GM21717 (cell line): Measurements from ENCODE around the gene TIPARP.
"Not testable (repeated sequence)": the region's sequence is repeated elsewhere in the genome, so short reads cannot be mapped to it uniquely, and the experiment has no call there.

Experiments used
- ATAC-seq: cut with Tn5 transposase; IDR thresholded peaks from one replicate; pipeline ENCODE4 v1.9.1; 2021; ENCODE audit warnings: mild to moderate bottlenecking, moderate library complexity; ENCODE audit not compliant: unreplicated experiment

Gene TIPARP

GRCh38 chr3:156707588-156707987, 33.2 kb downstream of the TIPARP start:
- ATAC-seq: no peak

- ATAC-seq: no peak
Measured at GRCh38 chr3:156710429-156710828, 36.0 kb downstream of the TIPARP start.

GRCh38 chr3:156711113-156711512, 36.7 kb downstream of the TIPARP start:
- no peak for ATAC-seq

GRCh38 chr3:156711944-156712343, 37.6 kb downstream of the TIPARP start:
- peak; percentile 81 for ATAC-seq

DNA sequence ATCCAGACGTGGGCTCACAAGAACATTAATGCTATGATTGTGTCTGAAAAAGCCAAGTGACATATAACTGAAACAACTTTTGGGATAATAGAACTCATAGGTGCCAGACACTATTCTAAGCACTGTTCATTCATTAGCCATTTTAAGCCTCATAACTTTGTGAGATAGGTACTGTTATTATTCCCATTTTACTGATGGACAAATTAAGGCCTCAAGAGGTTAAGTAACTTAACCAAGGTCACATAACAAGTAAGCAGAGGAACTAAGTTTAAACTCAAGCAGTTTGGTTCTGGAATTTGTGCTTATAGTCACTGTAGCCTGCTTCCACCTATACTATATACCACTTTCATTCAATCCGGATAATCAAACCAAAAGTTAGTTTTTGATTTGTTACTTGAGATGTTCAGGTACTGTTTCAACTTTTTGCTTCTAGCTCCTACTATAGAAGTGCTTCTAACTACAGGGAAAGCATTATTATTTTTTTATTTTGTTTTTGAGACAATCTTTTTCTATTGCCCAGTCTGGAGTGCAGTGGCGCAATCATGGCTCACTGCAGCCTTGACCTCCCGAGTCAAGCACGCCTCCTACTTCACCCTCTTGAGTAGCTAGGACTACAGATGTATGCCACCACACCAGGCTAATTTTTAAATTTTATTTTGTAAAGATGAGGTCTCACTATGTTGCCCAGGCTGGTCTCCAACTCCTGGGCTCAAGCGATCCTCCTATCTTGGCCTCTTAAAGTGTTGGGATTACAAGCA, 41.9 kb downstream of the TIPARP start:
- ATAC-seq: no peak

GRCh38 chr3:156718622-156719306, 44.4 kb downstream of the TIPARP start:
- ATAC-seq: no peak

- ATAC-seq: no peak
Measured at GRCh38 chr3:156720826-156721225, 46.4 kb downstream of the TIPARP start.

DNA sequence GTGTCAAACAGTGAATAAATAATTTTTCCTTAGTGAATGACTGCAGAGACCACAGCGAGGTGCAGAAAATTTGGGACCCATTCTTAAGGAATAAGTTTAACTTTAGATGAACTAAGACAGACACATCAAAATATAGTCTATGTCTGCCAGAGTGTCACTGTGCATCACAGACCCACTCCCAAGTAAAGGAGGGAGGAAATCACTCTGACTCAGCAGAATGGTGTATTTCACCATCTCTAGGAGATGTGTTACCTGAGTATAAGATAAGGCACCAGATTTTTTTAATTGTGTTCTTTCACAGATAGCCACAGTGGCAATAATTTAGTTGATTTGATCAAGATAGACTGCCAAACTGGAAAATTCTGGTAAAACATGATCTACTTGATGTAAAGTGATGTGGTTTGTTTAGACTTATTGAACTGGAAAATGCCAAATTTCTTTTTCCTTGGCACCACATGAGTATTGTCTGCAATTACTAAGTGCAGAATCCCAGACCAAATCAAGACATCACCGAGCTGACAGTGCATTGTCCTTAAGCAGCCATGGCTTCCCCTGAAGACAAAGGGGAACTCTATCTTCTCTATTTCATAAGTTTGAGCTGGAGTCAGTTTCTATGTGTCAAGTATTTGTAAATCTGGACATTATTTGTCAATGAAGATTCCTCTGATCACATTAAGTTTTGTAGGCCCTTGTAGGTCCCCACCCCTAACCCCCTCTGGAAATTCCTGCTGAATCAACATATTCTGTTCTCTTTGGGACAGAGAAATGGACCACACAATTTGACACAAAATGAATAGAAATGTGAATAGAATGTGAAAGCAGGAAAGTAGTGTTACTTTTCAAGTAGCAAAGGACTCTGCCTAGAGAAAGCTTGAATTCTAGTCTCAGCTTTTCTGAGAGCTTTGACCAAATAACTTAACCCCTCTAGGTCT, 47.6 kb downstream of the TIPARP start:
- ATAC-seq: no peak

DNA sequence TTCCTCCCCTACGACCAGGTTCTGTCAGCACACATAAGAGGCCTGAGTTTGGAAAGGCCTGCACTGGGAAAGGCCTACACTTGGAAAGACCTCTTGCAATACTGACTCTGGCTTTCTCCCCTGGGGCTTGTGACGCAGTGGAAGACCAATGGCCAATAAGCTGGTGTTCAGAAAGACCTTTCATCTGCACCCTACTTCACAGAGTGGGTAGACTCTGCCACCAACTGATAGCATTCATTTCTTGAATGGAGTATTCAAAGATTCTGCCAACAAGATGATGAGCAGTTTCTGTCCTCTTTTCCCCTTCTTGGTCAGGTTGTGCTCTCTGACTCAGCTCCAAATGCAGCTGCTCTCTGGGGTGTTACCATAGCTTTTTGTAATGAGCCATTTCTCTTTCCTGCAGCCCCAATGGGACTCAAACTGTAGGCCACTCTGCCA, 48.8 kb downstream of the TIPARP start:
- no peak for ATAC-seq

DNA sequence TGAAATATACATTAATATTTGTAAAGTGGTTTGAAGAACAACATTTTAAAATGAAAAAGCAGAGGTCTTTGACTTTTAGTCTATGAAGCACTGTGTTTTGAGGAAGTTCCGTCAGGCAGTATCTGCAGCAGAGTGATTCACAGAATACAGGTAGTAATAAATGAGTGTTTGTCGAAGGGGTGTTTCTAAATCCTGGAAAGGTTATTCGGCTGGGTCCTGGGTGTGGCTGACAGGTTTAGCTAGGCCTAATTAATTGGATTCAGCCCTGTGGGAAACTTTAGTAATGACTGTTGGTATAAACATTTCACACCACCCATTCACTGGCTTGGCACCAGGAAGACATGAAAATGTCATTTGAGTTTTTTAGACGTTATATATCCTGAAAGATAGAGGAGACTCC, 51.3 kb downstream of the TIPARP start:
- no peak for ATAC-seq

DNA sequence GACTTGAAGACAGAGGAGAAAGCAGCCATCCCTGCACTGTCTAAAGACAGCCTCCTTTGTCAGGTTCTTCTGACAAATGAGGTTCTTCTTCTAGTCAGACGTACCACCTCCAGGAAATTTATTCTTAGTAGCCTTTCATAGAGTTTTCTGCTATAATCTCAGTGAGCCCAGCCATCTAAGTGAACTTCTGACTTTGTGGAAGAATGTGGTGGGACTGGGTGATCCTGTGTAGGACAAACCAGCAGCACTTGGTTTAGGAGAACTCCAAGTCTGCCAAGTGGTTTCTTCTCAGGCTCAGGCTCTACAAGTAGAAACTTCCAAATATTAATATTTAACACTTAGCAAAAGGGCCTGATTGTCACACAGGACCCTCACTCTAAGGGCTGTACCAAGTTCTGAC, 52.1 kb downstream of the TIPARP start:
- no peak for ATAC-seq

GRCh38 chr3:156727519-156728205, 53.3 kb downstream of the TIPARP start:
- ATAC-seq: peak; percentile 90

DNA sequence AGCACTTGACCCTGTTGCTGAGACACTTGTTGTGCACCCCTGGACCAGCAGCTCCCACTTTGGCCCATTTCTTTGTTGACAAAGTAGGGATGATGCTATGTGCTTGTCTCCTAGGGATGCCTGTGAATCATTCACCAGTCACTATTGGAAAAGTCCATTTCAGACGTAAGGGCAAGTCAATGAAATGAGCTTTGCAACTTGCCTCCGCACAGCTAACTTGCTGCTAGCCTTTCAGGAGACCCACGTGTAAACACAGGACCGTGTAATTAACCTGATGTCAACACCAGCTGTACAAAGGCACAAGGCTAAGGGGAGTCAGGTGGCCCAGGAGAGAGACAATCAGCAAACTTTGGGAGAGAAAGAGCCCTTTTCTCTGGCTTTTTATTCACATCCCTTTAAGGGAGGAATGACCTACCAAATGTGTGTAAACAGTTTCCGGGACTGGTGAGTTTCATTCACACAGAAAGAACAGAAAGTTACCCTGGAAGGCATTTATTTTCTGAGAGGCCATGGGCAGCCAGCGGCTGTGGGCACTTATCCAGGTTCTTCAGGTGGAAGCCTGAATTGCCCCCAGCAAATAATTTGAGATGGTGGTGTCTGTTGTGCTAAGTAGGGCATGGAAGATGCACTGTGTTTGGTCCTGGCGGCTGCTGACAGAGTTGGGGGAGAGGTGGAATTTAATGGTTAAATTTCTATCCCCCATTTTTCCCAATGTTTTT, 54.0 kb downstream of the TIPARP start:
- ATAC-seq: no peak

DNA sequence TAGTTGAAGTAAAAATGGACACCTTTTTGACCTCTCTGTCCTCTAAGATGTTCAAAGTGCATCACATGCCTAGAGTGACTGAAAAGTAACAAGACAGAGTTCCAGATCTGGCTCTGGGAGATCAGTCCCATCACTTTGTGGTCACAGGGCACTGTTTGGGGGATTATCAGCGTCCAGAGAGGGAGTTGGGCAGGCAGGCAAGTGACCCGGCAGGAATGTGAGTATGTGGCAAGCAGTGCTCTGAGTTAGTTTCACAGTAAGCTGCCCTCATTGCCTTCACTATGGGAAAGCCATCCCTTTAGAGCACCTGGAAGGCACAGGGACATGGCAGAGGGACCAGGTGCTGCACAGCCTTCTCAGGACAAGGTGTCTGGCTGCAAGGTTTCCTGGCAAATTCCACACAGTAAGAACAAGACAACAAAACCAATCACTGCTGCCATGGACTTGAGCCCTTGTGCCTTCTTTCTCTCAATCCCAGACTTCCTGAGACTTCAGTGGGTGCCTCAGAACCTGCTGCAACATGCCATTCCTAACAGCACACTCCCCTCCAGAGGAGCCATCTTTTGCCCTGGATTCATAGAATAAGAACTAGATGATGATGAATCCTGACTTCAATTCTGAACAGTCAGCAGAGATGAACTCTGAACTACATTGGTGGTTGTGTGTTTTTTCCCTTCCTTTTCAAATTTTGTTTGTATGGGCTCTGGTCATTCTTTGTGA, 55.2 kb downstream of the TIPARP start:
- no peak for ATAC-seq

GRCh38 chr3:156731813-156732212, 57.4 kb downstream of the TIPARP start:
- no peak for ATAC-seq

GRCh38 chr3:156732261-156732660, 57.9 kb downstream of the TIPARP start:
- no peak for ATAC-seq

DNA sequence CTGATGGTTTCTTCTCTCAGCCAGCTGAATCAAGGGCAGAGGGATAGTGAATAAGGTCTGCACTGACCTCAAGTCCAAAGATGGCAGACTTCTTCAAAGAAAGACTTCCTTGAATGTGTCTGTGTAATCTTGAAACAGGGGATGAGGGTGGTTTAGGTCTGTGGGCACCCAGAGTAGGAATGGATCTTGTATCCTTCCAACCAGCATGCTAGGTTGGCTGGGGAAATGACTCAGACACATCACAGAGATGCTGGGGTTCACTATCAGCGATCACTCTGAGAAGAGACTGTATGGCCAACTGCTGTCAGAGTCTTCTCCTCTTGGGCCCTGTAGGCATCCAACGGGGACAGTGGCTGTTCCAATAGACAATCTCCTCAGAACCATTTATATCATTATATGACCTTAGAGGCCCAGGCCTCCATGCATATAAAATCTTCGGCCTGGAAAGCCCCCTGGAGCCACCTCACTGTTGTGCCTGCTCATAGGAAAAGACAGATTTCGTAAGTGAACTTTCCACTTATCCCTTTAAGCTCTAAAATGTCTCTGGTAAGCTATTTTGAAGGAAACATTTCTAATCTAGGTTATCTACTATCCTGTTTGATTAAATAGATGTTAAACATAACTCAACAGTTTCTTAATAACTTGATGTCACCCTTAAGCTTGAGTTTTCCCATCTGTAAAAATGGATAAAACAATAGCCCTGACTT, 58.5 kb downstream of the TIPARP start:
- ATAC-seq: no peak

DNA sequence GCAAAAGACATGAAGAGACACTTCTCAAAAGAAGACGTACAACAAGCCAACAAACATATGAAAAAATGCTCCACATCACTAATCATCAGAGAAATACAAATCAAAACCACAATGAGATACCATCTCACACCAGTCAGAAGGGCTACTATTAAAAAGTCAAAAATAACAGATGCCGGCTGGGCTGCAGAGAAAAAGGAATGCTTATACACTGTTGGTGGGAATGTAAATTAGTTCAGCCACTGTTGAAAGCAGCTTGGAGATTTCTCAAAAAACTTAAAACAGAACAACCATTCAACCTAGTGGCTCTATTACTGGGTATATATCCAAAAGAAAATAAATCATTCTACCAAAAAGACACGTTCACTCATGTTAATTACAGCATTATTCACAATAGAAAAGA, 60.3 kb downstream of the TIPARP start:
- ATAC-seq: not testable (repeated sequence)

DNA sequence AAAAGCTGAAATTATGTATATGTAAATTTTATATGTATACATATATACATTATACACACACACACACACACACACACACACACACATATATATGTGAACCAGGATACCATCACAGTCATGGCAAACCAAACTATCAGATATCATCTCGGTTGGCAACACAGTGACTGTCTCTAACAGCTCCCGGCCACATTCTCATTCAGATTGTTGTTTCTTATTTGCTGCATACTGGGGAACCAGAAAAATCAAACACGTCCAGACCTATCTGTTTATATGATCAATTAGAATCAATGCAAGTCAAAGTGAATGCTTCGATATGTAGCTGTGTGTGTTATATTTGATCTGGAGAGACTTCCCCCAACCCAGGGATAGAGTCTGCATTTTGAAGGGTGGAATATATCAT, 61.1 kb downstream of the TIPARP start:
- no peak for ATAC-seq
